ENCODE results near the gene MAML1.

DNA sequence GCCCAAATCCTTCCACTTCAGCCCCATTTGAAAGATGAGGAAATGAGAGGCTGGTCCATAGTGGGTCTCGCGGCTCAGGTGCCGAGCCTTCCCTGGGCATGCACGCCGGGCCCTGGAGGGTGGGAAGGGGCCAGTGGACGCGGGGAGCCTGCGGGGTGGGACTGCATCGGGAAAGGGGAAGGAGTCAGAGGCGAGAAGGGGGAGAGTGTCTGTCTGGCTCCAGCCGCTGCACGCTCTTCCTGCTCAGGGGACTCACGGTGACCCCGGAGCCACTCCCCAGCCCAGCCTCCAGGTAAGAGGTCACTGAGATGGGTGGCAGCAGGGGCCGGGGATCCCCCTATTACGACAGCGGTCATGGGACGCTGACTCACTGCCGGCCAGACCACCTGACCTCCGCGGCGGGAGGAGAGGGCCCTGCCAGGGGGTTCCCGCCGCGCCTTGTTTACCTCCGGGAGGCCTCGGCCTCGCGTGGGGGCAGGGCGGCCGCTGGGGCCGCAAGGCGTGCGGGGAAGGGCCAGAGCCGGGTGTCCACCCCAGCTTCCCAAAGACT lies 86.2 kb downstream of the MAML1 start:
- TF ChIP-seq, protein P1, sequence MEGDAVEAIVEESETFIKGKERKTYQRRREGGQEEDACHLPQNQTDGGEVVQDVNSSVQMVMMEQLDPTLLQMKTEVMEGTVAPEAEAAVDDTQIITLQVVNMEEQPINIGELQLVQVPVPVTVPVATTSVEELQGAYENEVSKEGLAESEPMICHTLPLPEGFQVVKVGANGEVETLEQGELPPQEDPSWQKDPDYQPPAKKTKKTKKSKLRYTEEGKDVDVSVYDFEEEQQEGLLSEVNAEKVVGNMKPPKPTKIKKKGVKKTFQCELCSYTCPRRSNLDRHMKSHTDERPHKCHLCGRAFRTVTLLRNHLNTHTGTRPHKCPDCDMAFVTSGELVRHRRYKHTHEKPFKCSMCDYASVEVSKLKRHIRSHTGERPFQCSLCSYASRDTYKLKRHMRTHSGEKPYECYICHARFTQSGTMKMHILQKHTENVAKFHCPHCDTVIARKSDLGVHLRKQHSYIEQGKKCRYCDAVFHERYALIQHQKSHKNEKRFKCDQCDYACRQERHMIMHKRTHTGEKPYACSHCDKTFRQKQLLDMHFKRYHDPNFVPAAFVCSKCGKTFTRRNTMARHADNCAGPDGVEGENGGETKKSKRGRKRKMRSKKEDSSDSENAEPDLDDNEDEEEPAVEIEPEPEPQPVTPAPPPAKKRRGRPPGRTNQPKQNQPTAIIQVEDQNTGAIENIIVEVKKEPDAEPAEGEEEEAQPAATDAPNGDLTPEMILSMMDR (conservative IDR thresholded peaks at IDR 0.05; ENCODE audit: low read depth in 2 of 2), result no peak
- TF ChIP-seq, protein P2, sequence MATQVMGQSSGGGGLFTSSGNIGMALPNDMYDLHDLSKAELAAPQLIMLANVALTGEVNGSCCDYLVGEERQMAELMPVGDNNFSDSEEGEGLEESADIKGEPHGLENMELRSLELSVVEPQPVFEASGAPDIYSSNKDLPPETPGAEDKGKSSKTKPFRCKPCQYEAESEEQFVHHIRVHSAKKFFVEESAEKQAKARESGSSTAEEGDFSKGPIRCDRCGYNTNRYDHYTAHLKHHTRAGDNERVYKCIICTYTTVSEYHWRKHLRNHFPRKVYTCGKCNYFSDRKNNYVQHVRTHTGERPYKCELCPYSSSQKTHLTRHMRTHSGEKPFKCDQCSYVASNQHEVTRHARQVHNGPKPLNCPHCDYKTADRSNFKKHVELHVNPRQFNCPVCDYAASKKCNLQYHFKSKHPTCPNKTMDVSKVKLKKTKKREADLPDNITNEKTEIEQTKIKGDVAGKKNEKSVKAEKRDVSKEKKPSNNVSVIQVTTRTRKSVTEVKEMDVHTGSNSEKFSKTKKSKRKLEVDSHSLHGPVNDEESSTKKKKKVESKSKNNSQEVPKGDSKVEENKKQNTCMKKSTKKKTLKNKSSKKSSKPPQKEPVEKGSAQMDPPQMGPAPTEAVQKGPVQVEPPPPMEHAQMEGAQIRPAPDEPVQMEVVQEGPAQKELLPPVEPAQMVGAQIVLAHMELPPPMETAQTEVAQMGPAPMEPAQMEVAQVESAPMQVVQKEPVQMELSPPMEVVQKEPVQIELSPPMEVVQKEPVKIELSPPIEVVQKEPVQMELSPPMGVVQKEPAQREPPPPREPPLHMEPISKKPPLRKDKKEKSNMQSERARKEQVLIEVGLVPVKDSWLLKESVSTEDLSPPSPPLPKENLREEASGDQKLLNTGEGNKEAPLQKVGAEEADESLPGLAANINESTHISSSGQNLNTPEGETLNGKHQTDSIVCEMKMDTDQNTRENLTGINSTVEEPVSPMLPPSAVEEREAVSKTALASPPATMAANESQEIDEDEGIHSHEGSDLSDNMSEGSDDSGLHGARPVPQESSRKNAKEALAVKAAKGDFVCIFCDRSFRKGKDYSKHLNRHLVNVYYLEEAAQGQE (IDR thresholded peaks at IDR 0.05; ENCODE audit: unreplicated experiment), result no peak
- no peak for TF ChIP-seq EZH2 (IDR thresholded peaks at IDR 0.05; ENCODE audit: low read depth, unreplicated experiment)
- TF ChIP-seq POLR2AphosphoS5 (IDR thresholded peaks at IDR 0.05; ENCODE audit: low read depth), result peak; percentile 52
- no peak for TF ChIP-seq EZH2phosphoT487 (IDR thresholded peaks at IDR 0.05; ENCODE audit: unreplicated experiment)
- TF ChIP-seq CREB1 (CRISPR knock-in tag; IDR thresholded peaks at IDR 0.05; ENCODE audit: low read depth), result peak; percentile 81
- TF ChIP-seq ZNF331 (CRISPR knock-in tag; IDR thresholded peaks at IDR 0.05; ENCODE audit: low read depth), result no peak
- no peak for TF ChIP-seq JUNB (IDR thresholded peaks at IDR 0.05; ENCODE audit: unreplicated experiment)
- no peak for TF ChIP-seq ZNF114 (CRISPR knock-in tag; IDR thresholded peaks at IDR 0.05)
- TF ChIP-seq, protein P3, sequence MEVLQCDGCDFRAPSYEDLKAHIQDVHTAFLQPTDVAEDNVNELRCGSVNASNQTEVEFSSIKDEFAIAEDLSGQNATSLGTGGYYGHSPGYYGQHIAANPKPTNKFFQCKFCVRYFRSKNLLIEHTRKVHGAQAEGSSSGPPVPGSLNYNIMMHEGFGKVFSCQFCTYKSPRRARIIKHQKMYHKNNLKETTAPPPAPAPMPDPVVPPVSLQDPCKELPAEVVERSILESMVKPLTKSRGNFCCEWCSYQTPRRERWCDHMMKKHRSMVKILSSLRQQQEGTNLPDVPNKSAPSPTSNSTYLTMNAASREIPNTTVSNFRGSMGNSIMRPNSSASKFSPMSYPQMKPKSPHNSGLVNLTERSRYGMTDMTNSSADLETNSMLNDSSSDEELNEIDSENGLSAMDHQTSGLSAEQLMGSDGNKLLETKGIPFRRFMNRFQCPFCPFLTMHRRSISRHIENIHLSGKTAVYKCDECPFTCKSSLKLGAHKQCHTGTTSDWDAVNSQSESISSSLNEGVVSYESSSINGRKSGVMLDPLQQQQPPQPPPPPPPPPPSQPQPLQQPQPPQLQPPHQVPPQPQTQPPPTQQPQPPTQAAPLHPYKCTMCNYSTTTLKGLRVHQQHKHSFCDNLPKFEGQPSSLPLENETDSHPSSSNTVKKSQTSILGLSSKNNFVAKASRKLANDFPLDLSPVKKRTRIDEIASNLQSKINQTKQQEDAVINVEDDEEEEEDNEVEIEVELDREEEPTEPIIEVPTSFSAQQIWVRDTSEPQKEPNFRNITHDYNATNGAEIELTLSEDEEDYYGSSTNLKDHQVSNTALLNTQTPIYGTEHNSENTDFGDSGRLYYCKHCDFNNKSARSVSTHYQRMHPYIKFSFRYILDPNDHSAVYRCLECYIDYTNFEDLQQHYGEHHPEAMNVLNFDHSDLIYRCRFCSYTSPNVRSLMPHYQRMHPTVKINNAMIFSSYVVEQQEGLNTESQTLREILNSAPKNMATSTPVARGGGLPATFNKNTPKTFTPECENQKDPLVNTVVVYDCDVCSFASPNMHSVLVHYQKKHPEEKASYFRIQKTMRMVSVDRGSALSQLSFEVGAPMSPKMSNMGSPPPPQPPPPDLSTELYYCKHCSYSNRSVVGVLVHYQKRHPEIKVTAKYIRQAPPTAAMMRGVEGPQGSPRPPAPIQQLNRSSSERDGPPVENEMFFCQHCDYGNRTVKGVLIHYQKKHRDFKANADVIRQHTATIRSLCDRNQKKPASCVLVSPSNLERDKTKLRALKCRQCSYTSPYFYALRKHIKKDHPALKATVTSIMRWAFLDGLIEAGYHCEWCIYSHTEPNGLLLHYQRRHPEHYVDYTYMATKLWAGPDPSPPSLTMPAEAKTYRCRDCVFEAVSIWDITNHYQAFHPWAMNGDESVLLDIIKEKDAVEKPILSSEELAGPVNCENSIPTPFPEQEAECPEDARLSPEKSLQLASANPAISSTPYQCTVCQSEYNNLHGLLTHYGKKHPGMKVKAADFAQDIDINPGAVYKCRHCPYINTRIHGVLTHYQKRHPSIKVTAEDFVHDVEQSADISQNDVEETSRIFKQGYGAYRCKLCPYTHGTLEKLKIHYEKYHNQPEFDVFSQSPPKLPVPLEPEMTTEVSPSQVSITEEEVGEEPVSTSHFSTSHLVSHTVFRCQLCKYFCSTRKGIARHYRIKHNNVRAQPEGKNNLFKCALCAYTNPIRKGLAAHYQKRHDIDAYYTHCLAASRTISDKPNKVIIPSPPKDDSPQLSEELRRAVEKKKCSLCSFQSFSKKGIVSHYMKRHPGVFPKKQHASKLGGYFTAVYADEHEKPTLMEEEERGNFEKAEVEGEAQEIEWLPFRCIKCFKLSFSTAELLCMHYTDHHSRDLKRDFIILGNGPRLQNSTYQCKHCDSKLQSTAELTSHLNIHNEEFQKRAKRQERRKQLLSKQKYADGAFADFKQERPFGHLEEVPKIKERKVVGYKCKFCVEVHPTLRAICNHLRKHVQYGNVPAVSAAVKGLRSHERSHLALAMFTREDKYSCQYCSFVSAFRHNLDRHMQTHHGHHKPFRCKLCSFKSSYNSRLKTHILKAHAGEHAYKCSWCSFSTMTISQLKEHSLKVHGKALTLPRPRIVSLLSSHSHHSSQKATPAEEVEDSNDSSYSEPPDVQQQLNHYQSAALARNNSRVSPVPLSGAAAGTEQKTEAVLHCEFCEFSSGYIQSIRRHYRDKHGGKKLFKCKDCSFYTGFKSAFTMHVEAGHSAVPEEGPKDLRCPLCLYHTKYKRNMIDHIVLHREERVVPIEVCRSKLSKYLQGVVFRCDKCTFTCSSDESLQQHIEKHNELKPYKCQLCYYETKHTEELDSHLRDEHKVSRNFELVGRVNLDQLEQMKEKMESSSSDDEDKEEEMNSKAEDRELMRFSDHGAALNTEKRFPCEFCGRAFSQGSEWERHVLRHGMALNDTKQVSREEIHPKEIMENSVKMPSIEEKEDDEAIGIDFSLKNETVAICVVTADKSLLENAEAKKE (CRISPR knock-in tag; IDR thresholded peaks at IDR 0.05), result no peak
- TF ChIP-seq, protein P4, sequence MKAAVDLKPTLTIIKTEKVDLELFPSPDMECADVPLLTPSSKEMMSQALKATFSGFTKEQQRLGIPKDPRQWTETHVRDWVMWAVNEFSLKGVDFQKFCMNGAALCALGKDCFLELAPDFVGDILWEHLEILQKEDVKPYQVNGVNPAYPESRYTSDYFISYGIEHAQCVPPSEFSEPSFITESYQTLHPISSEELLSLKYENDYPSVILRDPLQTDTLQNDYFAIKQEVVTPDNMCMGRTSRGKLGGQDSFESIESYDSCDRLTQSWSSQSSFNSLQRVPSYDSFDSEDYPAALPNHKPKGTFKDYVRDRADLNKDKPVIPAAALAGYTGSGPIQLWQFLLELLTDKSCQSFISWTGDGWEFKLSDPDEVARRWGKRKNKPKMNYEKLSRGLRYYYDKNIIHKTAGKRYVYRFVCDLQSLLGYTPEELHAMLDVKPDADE (IDR thresholded peaks at IDR 0.05), result 0 out of 2 replicates have a peak, but pooled peaks have one; percentile 36
- no peak for TF ChIP-seq STAT1 (IDR thresholded peaks at IDR 0.05; ENCODE audit: unreplicated experiment)
- TF ChIP-seq NANOG (IDR thresholded peaks at IDR 0.05; ENCODE audit: borderline replicate concordance), result no peak

Measured in GM23338 (cell line).